Measurements from ENCODE around the gene UNC13B.

DNA sequence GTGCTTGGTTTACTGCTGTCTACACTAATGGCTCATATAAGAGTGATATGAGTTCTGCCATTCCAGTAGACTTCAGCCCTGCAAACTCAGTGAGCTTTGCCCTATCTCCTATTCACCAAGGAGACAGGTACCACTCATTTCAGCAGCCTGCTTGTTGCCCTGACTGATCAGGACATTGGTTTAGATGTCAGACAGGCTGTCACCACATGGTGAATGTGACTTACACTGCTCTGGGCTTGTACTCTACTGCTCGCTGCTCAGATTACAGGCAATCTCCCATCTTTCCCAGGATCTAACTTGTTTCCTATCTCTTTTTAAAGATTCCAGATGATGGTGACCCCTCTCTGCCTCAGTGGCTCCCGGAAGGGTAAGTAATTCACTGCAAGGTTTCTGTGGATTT, 204.8 kb downstream of the UNC13B start:
- TF ChIP-seq, protein P1, sequence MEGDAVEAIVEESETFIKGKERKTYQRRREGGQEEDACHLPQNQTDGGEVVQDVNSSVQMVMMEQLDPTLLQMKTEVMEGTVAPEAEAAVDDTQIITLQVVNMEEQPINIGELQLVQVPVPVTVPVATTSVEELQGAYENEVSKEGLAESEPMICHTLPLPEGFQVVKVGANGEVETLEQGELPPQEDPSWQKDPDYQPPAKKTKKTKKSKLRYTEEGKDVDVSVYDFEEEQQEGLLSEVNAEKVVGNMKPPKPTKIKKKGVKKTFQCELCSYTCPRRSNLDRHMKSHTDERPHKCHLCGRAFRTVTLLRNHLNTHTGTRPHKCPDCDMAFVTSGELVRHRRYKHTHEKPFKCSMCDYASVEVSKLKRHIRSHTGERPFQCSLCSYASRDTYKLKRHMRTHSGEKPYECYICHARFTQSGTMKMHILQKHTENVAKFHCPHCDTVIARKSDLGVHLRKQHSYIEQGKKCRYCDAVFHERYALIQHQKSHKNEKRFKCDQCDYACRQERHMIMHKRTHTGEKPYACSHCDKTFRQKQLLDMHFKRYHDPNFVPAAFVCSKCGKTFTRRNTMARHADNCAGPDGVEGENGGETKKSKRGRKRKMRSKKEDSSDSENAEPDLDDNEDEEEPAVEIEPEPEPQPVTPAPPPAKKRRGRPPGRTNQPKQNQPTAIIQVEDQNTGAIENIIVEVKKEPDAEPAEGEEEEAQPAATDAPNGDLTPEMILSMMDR (IDR thresholded peaks at IDR 0.05) = no peak
- no peak for TF ChIP-seq POLR2A (IDR thresholded peaks at IDR 0.05)
